ENCODE measurements around the gene SMIM26.

Gene SMIM26

DNA sequence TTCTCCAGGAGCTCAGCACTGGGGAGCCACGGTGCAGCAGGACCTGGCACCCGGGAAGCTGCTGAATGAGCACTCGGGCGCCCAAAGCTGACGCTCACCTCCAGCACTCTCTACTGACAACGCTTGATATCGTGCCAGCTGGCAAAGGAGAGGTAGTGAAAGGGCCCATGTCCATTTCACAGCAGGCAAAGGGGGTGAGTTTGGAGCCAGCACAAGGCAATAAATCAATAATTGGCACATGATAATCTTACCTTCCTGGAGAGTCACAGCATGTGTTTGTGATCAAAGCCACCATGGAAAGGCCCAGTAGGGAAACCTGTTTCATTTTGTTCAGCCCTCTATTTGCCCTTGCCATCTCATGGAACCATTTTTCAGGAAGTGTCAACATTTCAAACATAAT is 23.3 kb upstream of the SMIM26 start:
- H3K27me3 Mint-ChIP-seq (ENCODE audit: low read depth): no peaks in the 10 kb centered on the region
- peaks cover 52% of the 10 kb centered on the region for H3K36me3 Mint-ChIP-seq (ENCODE audit: low read depth)
- H3K27ac Mint-ChIP-seq: no peak overlapping the region
- DNase-seq (ENCODE audit: low spot score): no peak
- no peak overlapping the region for H3K4me3 Mint-ChIP-seq
- H3K9me3 Mint-ChIP-seq: no peaks in the 10 kb centered on the region
- peaks cover 5% of the 10 kb centered on the region for H3K4me1 Mint-ChIP-seq (ENCODE audit: low read depth)

- peaks cover 5% of the 10 kb centered on the region for H3K4me1 Mint-ChIP-seq (ENCODE audit: low read depth)
- no peaks in the 10 kb centered on the region for H3K9me3 Mint-ChIP-seq
- H3K27me3 Mint-ChIP-seq (ENCODE audit: low read depth): no peaks in the 10 kb centered on the region
- no peak for DNase-seq (ENCODE audit: low spot score)
- H3K4me3 Mint-ChIP-seq: no peak overlapping the region
- H3K27ac Mint-ChIP-seq: no peak overlapping the region
- peaks cover 48% of the 10 kb centered on the region for H3K36me3 Mint-ChIP-seq (ENCODE audit: low read depth)
Observed at GRCh38 chr20:18545566-18545965, 21.7 kb upstream of the SMIM26 start.

DNA sequence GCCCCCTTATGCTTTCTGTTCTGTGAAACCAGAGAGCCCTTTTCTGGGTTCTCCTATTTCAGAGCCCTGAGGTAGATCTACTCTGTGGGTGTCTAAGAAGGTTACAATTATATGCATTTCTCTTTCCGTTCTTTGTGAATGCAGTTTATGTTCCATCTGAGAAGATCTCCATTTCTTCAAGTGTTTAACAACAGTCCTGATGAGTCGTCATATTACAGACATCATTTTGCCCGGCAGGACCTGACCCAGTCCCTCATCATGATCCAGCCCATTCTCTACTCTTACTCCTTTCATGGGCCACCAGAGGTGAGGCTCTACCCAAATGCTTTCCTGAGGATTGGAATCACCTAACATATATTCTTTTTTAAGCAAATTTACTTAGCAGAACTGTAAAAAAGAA is 18.8 kb upstream of the SMIM26 start:
- no peak overlapping the region for H3K4me3 Mint-ChIP-seq
- no peaks in the 10 kb centered on the region for H3K4me1 Mint-ChIP-seq (ENCODE audit: low read depth)
- H3K27ac Mint-ChIP-seq: no peak overlapping the region

GRCh38 chr20:18553746-18554145 is 13.5 kb upstream of the SMIM26 start:
- no peaks in the 10 kb centered on the region for H3K9me3 Mint-ChIP-seq
- H3K4me3 Mint-ChIP-seq: no peak overlapping the region
- H3K27ac Mint-ChIP-seq: no peak overlapping the region
- no peaks in the 10 kb centered on the region for H3K4me1 Mint-ChIP-seq (ENCODE audit: low read depth)
- peaks cover 53% of the 10 kb centered on the region for H3K36me3 Mint-ChIP-seq (ENCODE audit: low read depth)
- DNase-seq (ENCODE audit: low spot score): no peak
- H3K27me3 Mint-ChIP-seq (ENCODE audit: low read depth): no peaks in the 10 kb centered on the region

More for the DNA sequence above, 18.8 kb upstream of the SMIM26 start:
- H3K27me3 Mint-ChIP-seq (ENCODE audit: low read depth): no peaks in the 10 kb centered on the region
- peaks cover 42% of the 10 kb centered on the region for H3K36me3 Mint-ChIP-seq (ENCODE audit: low read depth)
- H3K9me3 Mint-ChIP-seq: no peaks in the 10 kb centered on the region
- no peak for DNase-seq (ENCODE audit: low spot score)

DNA sequence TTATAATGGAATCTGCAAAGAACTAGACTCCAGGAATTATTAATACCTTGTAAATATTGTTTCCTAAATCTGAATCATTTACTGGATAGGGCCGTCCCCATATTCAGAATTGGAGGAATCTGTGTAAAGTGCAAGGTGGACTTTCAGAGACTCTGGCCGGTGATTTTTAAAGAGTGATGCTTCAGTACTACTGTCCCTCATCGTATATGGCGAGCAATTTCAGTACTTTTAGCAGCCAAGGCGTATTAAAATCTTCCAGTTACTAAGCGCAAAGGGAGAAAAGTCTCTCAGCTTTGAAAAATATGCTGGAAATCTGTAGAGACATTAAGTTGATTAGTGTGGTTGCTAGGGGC is 483 bp downstream of the SMIM26 start:
- H3K4me1 Mint-ChIP-seq (ENCODE audit: low read depth): peaks cover 12% of the 10 kb centered on the region
- no peaks in the 10 kb centered on the region for H3K27me3 Mint-ChIP-seq (ENCODE audit: low read depth)
- no peaks in the 10 kb centered on the region for H3K9me3 Mint-ChIP-seq
- H3K27ac Mint-ChIP-seq: peak overlapping the region; percentile 91
- DNase-seq (ENCODE audit: low spot score): no peak
- peaks cover 22% of the 10 kb centered on the region for H3K36me3 Mint-ChIP-seq (ENCODE audit: low read depth)
- H3K4me3 Mint-ChIP-seq: peak overlapping the region; percentile 87

- peak overlapping the region; percentile 6 for H3K27ac Mint-ChIP-seq
- no peak overlapping the region for H3K4me3 Mint-ChIP-seq
- no peaks in the 10 kb centered on the region for H3K27me3 Mint-ChIP-seq (ENCODE audit: low read depth)
- DNase-seq (ENCODE audit: low spot score): no peak
- H3K4me1 Mint-ChIP-seq (ENCODE audit: low read depth): peaks cover 12% of the 10 kb centered on the region
- H3K9me3 Mint-ChIP-seq: no peaks in the 10 kb centered on the region
- peaks cover 18% of the 10 kb centered on the region for H3K36me3 Mint-ChIP-seq (ENCODE audit: low read depth)
Observed at GRCh38 chr20:18571009-18571408, 3.8 kb downstream of the SMIM26 start.

- no peaks in the 10 kb centered on the region for H3K27me3 Mint-ChIP-seq (ENCODE audit: low read depth)
- peaks cover 18% of the 10 kb centered on the region for H3K36me3 Mint-ChIP-seq (ENCODE audit: low read depth)
- no peak for DNase-seq (ENCODE audit: low spot score)
- peaks cover 9% of the 10 kb centered on the region for H3K4me1 Mint-ChIP-seq (ENCODE audit: low read depth)
- no peak overlapping the region for H3K27ac Mint-ChIP-seq
- H3K4me3 Mint-ChIP-seq: no peak overlapping the region
- H3K9me3 Mint-ChIP-seq: no peaks in the 10 kb centered on the region
Observed at GRCh38 chr20:18571578-18571977, 4.3 kb downstream of the SMIM26 start.

GRCh38 chr20:18577942-18578341 is 10.7 kb downstream of the SMIM26 start:
- Mint-ChIP-seq H3K27ac (no peak overlapping the region), H3K36me3 (ENCODE audit: low read depth) (no peaks in the 10 kb centered on the region), H3K9me3 (no peaks in the 10 kb centered on the region)

GRCh38 chr20:18578581-18578980 is 11.3 kb downstream of the SMIM26 start:
- Mint-ChIP-seq H3K27ac (no peak overlapping the region), H3K4me1 (ENCODE audit: low read depth) (peaks cover 4% of the 10 kb centered on the region), H3K27me3 (ENCODE audit: low read depth) (peaks cover under 1% of the 10 kb centered on the region), H3K36me3 (ENCODE audit: low read depth) (no peaks in the 10 kb centered on the region), H3K9me3 (no peaks in the 10 kb centered on the region), H3K4me3 (no peak overlapping the region)
- DNase-seq (ENCODE audit: low spot score): no peak

More at GRCh38 chr20:18577942-18578341, 10.7 kb downstream of the SMIM26 start:
- Mint-ChIP-seq H3K4me1 (ENCODE audit: low read depth) (peaks cover 4% of the 10 kb centered on the region), H3K27me3 (ENCODE audit: low read depth) (no peaks in the 10 kb centered on the region), H3K4me3 (no peak overlapping the region)
- no peak for DNase-seq (ENCODE audit: low spot score)

- Mint-ChIP-seq H3K27me3 (ENCODE audit: low read depth) (peaks cover 9% of the 10 kb centered on the region), H3K4me3 (no peak overlapping the region), H3K36me3 (ENCODE audit: low read depth) (no peaks in the 10 kb centered on the region), H3K9me3 (no peaks in the 10 kb centered on the region), H3K27ac (no peak overlapping the region), H3K4me1 (ENCODE audit: low read depth) (peaks cover 4% of the 10 kb centered on the region)
- DNase-seq (ENCODE audit: low spot score): no peak
Observed at GRCh38 chr20:18580012-18580411, 12.8 kb downstream of the SMIM26 start.

GRCh38 chr20:18585134-18585533 is 17.9 kb downstream of the SMIM26 start:
- H3K4me3 Mint-ChIP-seq: no peak overlapping the region
- H3K36me3 Mint-ChIP-seq (ENCODE audit: low read depth): no peaks in the 10 kb centered on the region
- DNase-seq (ENCODE audit: low spot score): no peak

DNA sequence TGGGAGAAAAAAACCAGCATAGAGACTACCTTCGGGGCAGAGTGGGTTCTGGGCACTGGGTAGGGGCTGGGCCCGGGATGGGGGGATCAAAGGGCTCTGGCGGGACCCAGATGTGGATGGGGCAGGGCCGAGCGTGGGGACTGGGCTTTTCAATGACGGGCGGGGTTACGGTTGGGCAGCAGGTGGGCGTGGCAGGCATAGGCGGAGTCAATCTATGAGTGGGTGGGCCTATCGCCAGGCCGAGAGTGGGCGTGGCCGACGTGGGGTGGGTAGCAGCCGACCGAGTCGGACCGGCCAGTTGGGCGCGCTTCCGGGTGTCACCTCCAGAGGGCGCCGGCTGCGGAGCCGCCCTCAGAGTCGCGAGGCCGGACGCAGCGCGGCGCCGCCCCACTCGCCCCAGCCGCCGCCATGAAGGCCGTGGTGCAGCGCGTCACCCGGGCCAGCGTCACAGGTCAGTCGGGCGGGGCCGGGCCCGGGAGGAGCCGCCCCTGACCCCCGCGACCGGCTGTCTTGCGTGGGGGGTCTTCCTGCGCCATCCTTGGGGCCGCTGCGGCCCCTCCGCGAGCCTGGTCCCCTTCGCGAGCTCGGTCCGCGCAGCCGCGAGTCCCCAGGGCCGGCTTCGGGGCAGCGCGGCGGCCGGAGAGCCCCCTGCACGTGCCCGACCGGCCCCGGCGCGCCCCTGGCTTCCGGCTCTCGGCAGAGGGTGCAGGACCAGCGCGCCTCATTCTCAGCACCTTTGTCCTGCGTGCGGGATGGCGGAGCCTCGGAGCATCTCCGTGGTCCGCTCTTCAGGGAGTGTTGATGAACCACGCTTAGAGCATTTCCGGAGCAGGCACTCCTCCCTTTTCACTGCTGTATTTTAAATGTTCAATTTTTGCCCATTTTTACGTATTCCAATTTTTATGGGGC is 20.7 kb downstream of the SMIM26 start, which contains the start of gene DTD1:
DTD1 (plus strand) TSS at position 390 of the 909 bp plus-strand sequence; CDS start at position 409, 19 bp downstream.
- peak within 1 kb of the TSS; percentile 85 for H3K27ac Mint-ChIP-seq
- DNase-seq (ENCODE audit: low spot score): peak; percentile 92

More at GRCh38 chr20:18585134-18585533, 17.9 kb downstream of the SMIM26 start:
- Mint-ChIP-seq H3K27me3 (ENCODE audit: low read depth) (peaks cover 9% of the 10 kb centered on the region), H3K9me3 (no peaks in the 10 kb centered on the region), H3K27ac (no peak overlapping the region), H3K4me1 (ENCODE audit: low read depth) (peaks cover 16% of the 10 kb centered on the region)

GRCh38 chr20:18588574-18588933 is 21.3 kb downstream of the SMIM26 start:
- Mint-ChIP-seq H3K9me3 (no peaks in the 10 kb centered on the region), H3K36me3 (ENCODE audit: low read depth) (no peaks in the 10 kb centered on the region), H3K4me1 (ENCODE audit: low read depth) (peaks cover 16% of the 10 kb centered on the region), H3K4me3 (peak overlapping the region; percentile 90), H3K27ac (peak overlapping the region; percentile 85), H3K27me3 (ENCODE audit: low read depth) (peaks cover 8% of the 10 kb centered on the region)
- DNase-seq (ENCODE audit: low spot score): no peak

More for the DNA sequence above, 20.7 kb downstream of the SMIM26 start, which contains the start of gene DTD1:
- H3K4me3 Mint-ChIP-seq: peak within 1 kb of the TSS; percentile 90
- peaks cover 9% of the 10 kb centered on the region for H3K27me3 Mint-ChIP-seq (ENCODE audit: low read depth)
- no peaks in the 10 kb centered on the region for H3K9me3 Mint-ChIP-seq
- peaks cover 16% of the 10 kb centered on the region for H3K4me1 Mint-ChIP-seq (ENCODE audit: low read depth)
- H3K36me3 Mint-ChIP-seq (ENCODE audit: low read depth): no peaks in the 10 kb centered on the region

- Mint-ChIP-seq H3K4me3 (peak overlapping the region; percentile 3), H3K27ac (no peak overlapping the region), H3K4me1 (ENCODE audit: low read depth) (peaks cover 16% of the 10 kb centered on the region), H3K9me3 (no peaks in the 10 kb centered on the region), H3K36me3 (ENCODE audit: low read depth) (no peaks in the 10 kb centered on the region), H3K27me3 (ENCODE audit: low read depth) (no peaks in the 10 kb centered on the region)
- no peak for DNase-seq (ENCODE audit: low spot score)
Observed at GRCh38 chr20:18589941-18590674, 22.9 kb downstream of the SMIM26 start.
